ENCODE data around the gene GET4.

GRCh38 chr7:934469-935163, 58.3 kb downstream of the GET4 start:
- TF ChIP-seq CTCF (IDR thresholded peaks at IDR 0.05) (no peak), SIN3A (IDR thresholded peaks at IDR 0.05; ENCODE audit: borderline replicate concordance, insufficient read depth, low read depth, low read length) (no peak), TCF7L2 (IDR thresholded peaks at IDR 0.05; ENCODE audit: low read depth, low read length) (no peak), POLR2AphosphoS5 (IDR thresholded peaks at IDR 0.05; ENCODE audit: low read depth, low read length) (no peak), REST (IDR thresholded peaks at IDR 0.05; ENCODE audit: insufficient read depth in 1 of 2, low read depth in 2 of 2, low read length in 1 of 2) (no peak)

Measured in Panc1 (cell line).